ENCODE measurements around the gene DCTN2. TPM values are rescaled to one million over a fixed set of nuclear protein-coding genes. Genes with fewer than 3 reads are reported as not detected.

The DCTN2 gene
- polyA plus RNA-seq, 1 of the 3 experiments (the other 2 are of a cell fraction), result 122 TPM

DNA sequence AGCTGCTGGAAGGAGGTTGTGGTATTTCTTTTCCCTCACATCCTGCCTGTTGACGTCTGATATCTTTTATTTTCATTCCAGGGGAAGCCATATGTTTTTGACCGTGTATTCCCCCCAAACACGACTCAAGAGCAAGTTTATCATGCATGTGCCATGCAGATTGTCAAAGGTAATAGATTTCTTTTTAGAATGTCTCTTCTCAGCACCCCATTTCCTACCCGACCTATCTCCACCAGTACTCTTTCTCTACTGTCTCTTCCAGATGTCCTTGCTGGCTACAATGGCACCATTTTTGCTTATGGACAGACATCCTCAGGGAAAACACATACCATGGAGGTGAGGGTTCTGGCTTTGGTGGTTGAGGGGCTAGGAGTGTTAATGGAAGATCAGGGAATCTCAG, 16.4 kb upstream of the DCTN2 start:
- H3K36me3 ChIP-seq (replicated peaks in 1 of 2; ENCODE audit: control insufficient read depth in 1 of 2, insufficient read depth in 2 of 2, low read length in 1 of 2), result peaks cover 6 to 15% of the 10 kb centered on the region in 2 experiments
- H2AFZ ChIP-seq (ENCODE audit: low read depth), result no peak overlapping the region
- H3K79me2 ChIP-seq (ENCODE audit: insufficient read depth), result peaks cover 5% of the 10 kb centered on the region; the same call in 1 of the 2 replicates
- H3F3A ChIP-seq (replicated peaks; ENCODE audit: insufficient read depth), result no peaks in the 10 kb centered on the region
- H3K9me3 ChIP-seq, result no peaks in the 10 kb centered on the region
- 0 out of 4 replicates have a peak, but pooled peaks cover 0 to 4% of the 10 kb centered on the region in 2 experiments for H3K4me1 ChIP-seq (ENCODE audit: control insufficient read depth in 1 of 2, insufficient read depth in 2 of 2, low read depth in 1 of 2, low read length in 1 of 2)
- H3K27me3 ChIP-seq (ENCODE audit: insufficient read depth), result no peaks in the 10 kb centered on the region
- CTCF ChIA-PET, result interaction anchor here (3.8 to 7.3 kb wide), 2 partner anchors 20 to 69 kb away, joined by 14 to 46 read pairs; partner anchors contain the start of gene B4GALNT1
- TF ChIP-seq YY1 (IDR thresholded peaks at IDR 0.05; ENCODE audit: low read depth), result no peak
- TF ChIP-seq GABPA (IDR thresholded peaks at IDR 0.05; ENCODE audit: low read depth), result no peak
- TF ChIP-seq RAD21 (IDR thresholded peaks at IDR 0.05; ENCODE audit: low read length), result no peak
- TF ChIP-seq, protein P1, sequence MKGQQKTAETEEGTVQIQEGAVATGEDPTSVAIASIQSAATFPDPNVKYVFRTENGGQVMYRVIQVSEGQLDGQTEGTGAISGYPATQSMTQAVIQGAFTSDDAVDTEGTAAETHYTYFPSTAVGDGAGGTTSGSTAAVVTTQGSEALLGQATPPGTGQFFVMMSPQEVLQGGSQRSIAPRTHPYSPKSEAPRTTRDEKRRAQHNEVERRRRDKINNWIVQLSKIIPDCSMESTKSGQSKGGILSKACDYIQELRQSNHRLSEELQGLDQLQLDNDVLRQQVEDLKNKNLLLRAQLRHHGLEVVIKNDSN (IDR thresholded peaks at IDR 0.05; ENCODE audit: borderline replicate concordance, low read depth), result no peak
- TF ChIP-seq, protein P2, sequence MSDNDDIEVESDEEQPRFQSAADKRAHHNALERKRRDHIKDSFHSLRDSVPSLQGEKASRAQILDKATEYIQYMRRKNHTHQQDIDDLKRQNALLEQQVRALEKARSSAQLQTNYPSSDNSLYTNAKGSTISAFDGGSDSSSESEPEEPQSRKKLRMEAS (IDR thresholded peaks at IDR 0.05; ENCODE audit: low read depth), result no peak
- TF ChIP-seq CHD2 (IDR thresholded peaks at IDR 0.05; ENCODE audit: low read length, partially characterized antibody), result no peak
- TF ChIP-seq NFIC (IDR thresholded peaks at IDR 0.05; ENCODE audit: borderline replicate concordance), result no peak
- no peak for TF ChIP-seq RFX5 (IDR thresholded peaks at IDR 0.05; ENCODE audit: low read length)
- TF ChIP-seq, protein P3, sequence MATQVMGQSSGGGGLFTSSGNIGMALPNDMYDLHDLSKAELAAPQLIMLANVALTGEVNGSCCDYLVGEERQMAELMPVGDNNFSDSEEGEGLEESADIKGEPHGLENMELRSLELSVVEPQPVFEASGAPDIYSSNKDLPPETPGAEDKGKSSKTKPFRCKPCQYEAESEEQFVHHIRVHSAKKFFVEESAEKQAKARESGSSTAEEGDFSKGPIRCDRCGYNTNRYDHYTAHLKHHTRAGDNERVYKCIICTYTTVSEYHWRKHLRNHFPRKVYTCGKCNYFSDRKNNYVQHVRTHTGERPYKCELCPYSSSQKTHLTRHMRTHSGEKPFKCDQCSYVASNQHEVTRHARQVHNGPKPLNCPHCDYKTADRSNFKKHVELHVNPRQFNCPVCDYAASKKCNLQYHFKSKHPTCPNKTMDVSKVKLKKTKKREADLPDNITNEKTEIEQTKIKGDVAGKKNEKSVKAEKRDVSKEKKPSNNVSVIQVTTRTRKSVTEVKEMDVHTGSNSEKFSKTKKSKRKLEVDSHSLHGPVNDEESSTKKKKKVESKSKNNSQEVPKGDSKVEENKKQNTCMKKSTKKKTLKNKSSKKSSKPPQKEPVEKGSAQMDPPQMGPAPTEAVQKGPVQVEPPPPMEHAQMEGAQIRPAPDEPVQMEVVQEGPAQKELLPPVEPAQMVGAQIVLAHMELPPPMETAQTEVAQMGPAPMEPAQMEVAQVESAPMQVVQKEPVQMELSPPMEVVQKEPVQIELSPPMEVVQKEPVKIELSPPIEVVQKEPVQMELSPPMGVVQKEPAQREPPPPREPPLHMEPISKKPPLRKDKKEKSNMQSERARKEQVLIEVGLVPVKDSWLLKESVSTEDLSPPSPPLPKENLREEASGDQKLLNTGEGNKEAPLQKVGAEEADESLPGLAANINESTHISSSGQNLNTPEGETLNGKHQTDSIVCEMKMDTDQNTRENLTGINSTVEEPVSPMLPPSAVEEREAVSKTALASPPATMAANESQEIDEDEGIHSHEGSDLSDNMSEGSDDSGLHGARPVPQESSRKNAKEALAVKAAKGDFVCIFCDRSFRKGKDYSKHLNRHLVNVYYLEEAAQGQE (IDR thresholded peaks at IDR 0.05; ENCODE audit: low read depth, low read length), result no peak
- TF ChIP-seq TAF1 (IDR thresholded peaks at IDR 0.05; ENCODE audit: borderline replicate concordance, low read depth, low read length), result no peak
- no peak for TF ChIP-seq TEAD4 (IDR thresholded peaks at IDR 0.05; ENCODE audit: borderline replicate concordance, insufficient read depth)
- TF ChIP-seq POLR2AphosphoS5 (IDR thresholded peaks at IDR 0.05; ENCODE audit: low read depth, low read length), result no peak
- TF ChIP-seq, protein P4, sequence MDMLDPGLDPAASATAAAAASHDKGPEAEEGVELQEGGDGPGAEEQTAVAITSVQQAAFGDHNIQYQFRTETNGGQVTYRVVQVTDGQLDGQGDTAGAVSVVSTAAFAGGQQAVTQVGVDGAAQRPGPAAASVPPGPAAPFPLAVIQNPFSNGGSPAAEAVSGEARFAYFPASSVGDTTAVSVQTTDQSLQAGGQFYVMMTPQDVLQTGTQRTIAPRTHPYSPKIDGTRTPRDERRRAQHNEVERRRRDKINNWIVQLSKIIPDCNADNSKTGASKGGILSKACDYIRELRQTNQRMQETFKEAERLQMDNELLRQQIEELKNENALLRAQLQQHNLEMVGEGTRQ (IDR thresholded peaks at IDR 0.05; ENCODE audit: borderline replicate concordance, low read depth, low read length), result no peak
- no peak for TF ChIP-seq FOSL2 (IDR thresholded peaks at IDR 0.05; ENCODE audit: borderline replicate concordance, low read depth)
- no peaks in the 10 kb centered on the region for H4K20me1 ChIP-seq (ENCODE audit: insufficient read depth)
- H3K9ac ChIP-seq, result no peak overlapping the region
- POLR2A ChIA-PET, result no interaction called here
- H3K4me2 ChIP-seq, result no peak overlapping the region
- no peaks in the 10 kb centered on the region for H3K9me2 ChIP-seq
- H3K4me3 ChIP-seq (ENCODE audit: low read depth in 2 of 2, low read length in 1 of 2), result no peak overlapping the region
- H3K27ac ChIP-seq (ENCODE audit: low read depth in 2 of 2, low read length in 1 of 2), result no peak overlapping the region
- WGBS (ENCODE audit: low lambda C conversion rate), result 84% methylated on average over 4 of the region's 4 CpGs
- DNase-seq, result no peak
